ENCODE results near the gene ZSCAN16. TPM values are rescaled to one million over a fixed set of nuclear protein-coding genes. Genes with fewer than 3 reads are reported as not detected.
A peak's percentile ranks its signal among the peaks of the same experiment; 100 is the strongest.

Gene ZSCAN16
- total RNA-seq, 1 donor from 2014 or later, result 5.1 TPM

- H3K4me3 Mint-ChIP-seq (ENCODE audit: unreplicated experiment), result peak overlapping the region; percentile 95
- peaks cover 13% of the 10 kb centered on the region for H3K36me3 Mint-ChIP-seq (ENCODE audit: unreplicated experiment)
- no peak for DNase-seq (ENCODE audit: extremely low spot score, unreplicated experiment)
- no peaks in the 10 kb centered on the region for H3K9me3 Mint-ChIP-seq (ENCODE audit: unreplicated experiment)
- TF ChIP-seq CTCF (IDR thresholded peaks at IDR 0.05), result no peak
- H3K4me1 Mint-ChIP-seq (ENCODE audit: unreplicated experiment), result peaks cover 18% of the 10 kb centered on the region
- H3K27ac Mint-ChIP-seq (ENCODE audit: unreplicated experiment), result peak overlapping the region; percentile 89
- no peaks in the 10 kb centered on the region for H3K27me3 Mint-ChIP-seq (ENCODE audit: unreplicated experiment)
These were observed 992 bp downstream of the ZSCAN16 start for GRCh38 chr6:28125401-28125800.

- TF ChIP-seq CTCF (IDR thresholded peaks at IDR 0.05), result peak; percentile 61
- H3K36me3 Mint-ChIP-seq (ENCODE audit: unreplicated experiment), result peaks cover 8% of the 10 kb centered on the region
- H3K4me1 Mint-ChIP-seq (ENCODE audit: unreplicated experiment), result peaks cover 34% of the 10 kb centered on the region
- no peak overlapping the region for H3K27ac Mint-ChIP-seq (ENCODE audit: unreplicated experiment)
- H3K27me3 Mint-ChIP-seq (ENCODE audit: unreplicated experiment), result no peaks in the 10 kb centered on the region
- H3K4me3 Mint-ChIP-seq (ENCODE audit: unreplicated experiment), result no peak overlapping the region
- no peak for DNase-seq (ENCODE audit: extremely low spot score, unreplicated experiment)
- no peaks in the 10 kb centered on the region for H3K9me3 Mint-ChIP-seq (ENCODE audit: unreplicated experiment)
These were observed 9.6 kb downstream of the ZSCAN16 start for GRCh38 chr6:28134015-28134414.

GRCh38 chr6:28134716-28135115 lies 10.3 kb downstream of the ZSCAN16 start:
- Mint-ChIP-seq H3K4me3 (ENCODE audit: unreplicated experiment) (no peak overlapping the region), H3K27ac (ENCODE audit: unreplicated experiment) (no peak overlapping the region), H3K9me3 (ENCODE audit: unreplicated experiment) (no peaks in the 10 kb centered on the region), H3K27me3 (ENCODE audit: unreplicated experiment) (no peaks in the 10 kb centered on the region), H3K4me1 (ENCODE audit: unreplicated experiment) (peaks cover 34% of the 10 kb centered on the region), H3K36me3 (ENCODE audit: unreplicated experiment) (peaks cover 5% of the 10 kb centered on the region)
- no peak for DNase-seq (ENCODE audit: extremely low spot score, unreplicated experiment)
- no peak for TF ChIP-seq CTCF (IDR thresholded peaks at IDR 0.05)

- Mint-ChIP-seq H3K4me3 (ENCODE audit: unreplicated experiment) (peak overlapping the region; percentile 84), H3K36me3 (ENCODE audit: unreplicated experiment) (peaks cover 5% of the 10 kb centered on the region), H3K27ac (ENCODE audit: unreplicated experiment) (peak overlapping the region; percentile 93), H3K4me1 (ENCODE audit: unreplicated experiment) (peaks cover 34% of the 10 kb centered on the region), H3K9me3 (ENCODE audit: unreplicated experiment) (no peaks in the 10 kb centered on the region), H3K27me3 (ENCODE audit: unreplicated experiment) (no peaks in the 10 kb centered on the region)
- no peak for TF ChIP-seq CTCF (IDR thresholded peaks at IDR 0.05)
- DNase-seq (ENCODE audit: extremely low spot score, unreplicated experiment), result no peak
These were observed 11.0 kb downstream of the ZSCAN16 start for GRCh38 chr6:28135393-28135792.

- Mint-ChIP-seq H3K9me3 (ENCODE audit: unreplicated experiment) (no peaks in the 10 kb centered on the region), H3K36me3 (ENCODE audit: unreplicated experiment) (peaks cover 5% of the 10 kb centered on the region), H3K4me3 (ENCODE audit: unreplicated experiment) (peak overlapping the region; percentile 84), H3K4me1 (ENCODE audit: unreplicated experiment) (peaks cover 37% of the 10 kb centered on the region), H3K27me3 (ENCODE audit: unreplicated experiment) (no peaks in the 10 kb centered on the region), H3K27ac (ENCODE audit: unreplicated experiment) (peak overlapping the region; percentile 93)
- DNase-seq (ENCODE audit: extremely low spot score, unreplicated experiment), result peak; percentile 93
- TF ChIP-seq CTCF (IDR thresholded peaks at IDR 0.05), result no peak
These were observed 12.4 kb downstream of the ZSCAN16 start for GRCh38 chr6:28136585-28137504.

All from osteocyte (in vitro differentiated cells).